Neural cell (in vitro differentiated cells): Measurements from ENCODE around the gene LEF1. TPM values are rescaled to one million over a fixed set of nuclear protein-coding genes. Genes with fewer than 3 reads are reported as not detected.

Experiments
- H2AFZ ChIP-seq: fragments of 200-600, 300-800 bp; sonication (generic), shearing (Covaris generic); 2 replicates; pipeline ENCODE4 v1.6.0; 2014; ENCODE audit warnings: low read depth, mild to moderate bottlenecking, antibody characterized with exemption, low read length, moderate library complexity
- H3F3A ChIP-seq: fragments of 200-600 bp; shearing (Covaris generic); 2 replicates; pipeline ENCODE4 v1.6.1; 2016; ENCODE audit warnings: mild to moderate bottlenecking, moderate library complexity, mixed read lengths, antibody characterized with exemption, low read length; ENCODE audit not compliant: insufficient read depth, poor library complexity, severe bottlenecking
- H3K27ac ChIP-seq: fragments of 200-600, 300-800 bp; sonication (generic), shearing (Covaris generic); 2 replicates; pipeline ENCODE4 v1.5.1; 2014; ENCODE audit warnings: mild to moderate bottlenecking, low read length, moderate library complexity
- H3K27me3 ChIP-seq: fragments of 300-800, 200-600 bp; sonication (generic), shearing (Covaris generic); 2 replicates; pipeline ENCODE4 v1.6.0; 2014; ENCODE audit warnings: mild to moderate bottlenecking, low read depth, low read length, moderate library complexity; ENCODE audit not compliant: insufficient read depth
- H3K36me3 ChIP-seq: fragments of 300-800, 200-600 bp; sonication (generic), shearing (Covaris generic); 2 replicates; pipeline ENCODE4 v1.5.1; 2014; ENCODE audit warnings: mild to moderate bottlenecking, antibody characterized with exemption, low read length, moderate library complexity; ENCODE audit not compliant: insufficient read depth
- H3K4me2 ChIP-seq: fragments of 300-800, 200-600 bp; sonication (generic), shearing (Covaris generic); 2 replicates; pipeline ENCODE4 v1.6.0; 2014; ENCODE audit warnings: mild to moderate bottlenecking, low read length
- H3K4me3 ChIP-seq: fragments of 300-800, 200-600 bp; sonication (generic), shearing (Covaris generic); 2 replicates; pipeline ENCODE4 v1.5.1; 2014; ENCODE audit warnings: mild to moderate bottlenecking, low read length, moderate library complexity
- H3K79me2 ChIP-seq: fragments of 200-600 bp; shearing (Covaris generic); replicated peaks from 2 replicates; pipeline ENCODE4 v1.6.0; 2014; ENCODE audit warnings: mild to moderate bottlenecking, low read length, moderate library complexity; ENCODE audit not compliant: insufficient read depth
- H3K9ac ChIP-seq: fragments of 300-800, 200-600 bp; sonication (generic), shearing (Covaris generic); 2 replicates; pipeline ENCODE4 v1.6.1; 2016; ENCODE audit warnings: mild to moderate bottlenecking, low read length, mixed read lengths
- H3K9me2 ChIP-seq: fragments of 200-600 bp; shearing (Covaris generic); 2 replicates; pipeline ENCODE4 v1.6.1; 2016; ENCODE audit warnings: mild to moderate bottlenecking, low read length, mixed read lengths; ENCODE audit not compliant: insufficient read depth
- H3K9me3 ChIP-seq: fragments of 200-600, 300-800 bp; sonication (generic), shearing (Covaris generic); 2 replicates; pipeline ENCODE4 v1.6.1; 2016; ENCODE audit warnings: mild to moderate bottlenecking, mixed run types, low read length, moderate library complexity, mixed read lengths
- H4K20me1 ChIP-seq: fragments of 200-600 bp; shearing (Covaris generic); 2 replicates; pipeline ENCODE4 v1.6.1; 2016; ENCODE audit warnings: mild to moderate bottlenecking, mixed run types; ENCODE audit not compliant: insufficient read depth
- EP300 ChIP-seq: fragments of 450-650 bp; conservative IDR thresholded peaks from 2 replicates; pipeline ENCODE4 v1.6.1; 2014; ENCODE audit warnings: antibody characterized with exemption, mild to moderate bottlenecking, moderate library complexity; ENCODE audit not compliant: poor library complexity, severe bottlenecking
- EZH2 ChIP-seq: fragments of 200-600, 300-800 bp; shearing (Covaris generic), sonication (generic); IDR thresholded peaks from 2 replicates; pipeline ENCODE4 v1.6.1; 2014; ENCODE audit warnings: antibody characterized with exemption, low read length, borderline replicate concordance, mild to moderate bottlenecking; ENCODE audit not compliant: insufficient read depth, poor library complexity, severe bottlenecking
- MXI1 ChIP-seq: fragments of 450-650 bp; conservative IDR thresholded peaks from 2 replicates; pipeline ENCODE4 v1.6.1; 2014; ENCODE audit warnings: antibody characterized with exemption, mild to moderate bottlenecking; ENCODE audit not compliant: poor library complexity, severe bottlenecking
- POLR2AphosphoS5 ChIP-seq: IDR thresholded peaks from 2 replicates; pipeline ENCODE4 v1.6.1; 2012
- RAD21 ChIP-seq: fragments of 450-650 bp; conservative IDR thresholded peaks from 2 replicates; pipeline ENCODE4 v1.6.1; 2014; ENCODE audit warnings: antibody characterized with exemption, mild to moderate bottlenecking, moderate library complexity
- REST ChIP-seq: IDR thresholded peaks from 2 replicates; pipeline ENCODE4 v1.6.1; 2012; ENCODE audit warnings: borderline replicate concordance
- SMC3 ChIP-seq: fragments of 450-650 bp; conservative IDR thresholded peaks from 2 replicates; pipeline ENCODE4 v1.6.1; 2014; ENCODE audit warnings: antibody characterized with exemption, mild to moderate bottlenecking, moderate library complexity; ENCODE audit not compliant: poor library complexity
- TAF1 ChIP-seq: IDR thresholded peaks from 2 replicates; pipeline ENCODE4 v1.6.1; 2012; ENCODE audit warnings: low read depth
- polyA plus RNA-seq: library from polyadenylated mRNA; depleted of rRNA; stranded (reverse); fragments of >200 nt; gene quantifications from 2 replicates; pipeline ENCODE4 v1.2.3, GENCODE V29; 2014
- TF ChIP-seq, protein P1 (sequence below): fragments of 450-650 bp; IDR thresholded peaks from 2 replicates; pipeline ENCODE4 v1.5.1; 2014; ENCODE audit warnings: antibody characterized with exemption, mild to moderate bottlenecking, moderate library complexity; ENCODE audit not compliant: poor library complexity, severe bottlenecking

LEF1 gene
- polyA plus RNA-seq, 1 donor from 2014 or later, result 0.78 TPM

GRCh38 chr4:108192056-108192455 lies 23.3 kb upstream of the LEF1 start:
- H3K79me2 ChIP-seq, result no peaks in the 10 kb centered on the region
- H3K27ac ChIP-seq, result no peak overlapping the region
- no peak overlapping the region for H2AFZ ChIP-seq
- H3K27me3 ChIP-seq, result no peaks in the 10 kb centered on the region
- no peak for TF ChIP-seq RAD21
- TF ChIP-seq MXI1, result no peak
- no peak for TF ChIP-seq EP300
- TF ChIP-seq SMC3, result no peak
- no peak for TF ChIP-seq EZH2
- no peak for TF ChIP-seq REST
- TF ChIP-seq POLR2AphosphoS5, result no peak
- TF ChIP-seq, protein P1, sequence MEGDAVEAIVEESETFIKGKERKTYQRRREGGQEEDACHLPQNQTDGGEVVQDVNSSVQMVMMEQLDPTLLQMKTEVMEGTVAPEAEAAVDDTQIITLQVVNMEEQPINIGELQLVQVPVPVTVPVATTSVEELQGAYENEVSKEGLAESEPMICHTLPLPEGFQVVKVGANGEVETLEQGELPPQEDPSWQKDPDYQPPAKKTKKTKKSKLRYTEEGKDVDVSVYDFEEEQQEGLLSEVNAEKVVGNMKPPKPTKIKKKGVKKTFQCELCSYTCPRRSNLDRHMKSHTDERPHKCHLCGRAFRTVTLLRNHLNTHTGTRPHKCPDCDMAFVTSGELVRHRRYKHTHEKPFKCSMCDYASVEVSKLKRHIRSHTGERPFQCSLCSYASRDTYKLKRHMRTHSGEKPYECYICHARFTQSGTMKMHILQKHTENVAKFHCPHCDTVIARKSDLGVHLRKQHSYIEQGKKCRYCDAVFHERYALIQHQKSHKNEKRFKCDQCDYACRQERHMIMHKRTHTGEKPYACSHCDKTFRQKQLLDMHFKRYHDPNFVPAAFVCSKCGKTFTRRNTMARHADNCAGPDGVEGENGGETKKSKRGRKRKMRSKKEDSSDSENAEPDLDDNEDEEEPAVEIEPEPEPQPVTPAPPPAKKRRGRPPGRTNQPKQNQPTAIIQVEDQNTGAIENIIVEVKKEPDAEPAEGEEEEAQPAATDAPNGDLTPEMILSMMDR, result no peak
- TF ChIP-seq TAF1, result no peak
- no peaks in the 10 kb centered on the region for H3K36me3 ChIP-seq
- no peak overlapping the region for H3K4me2 ChIP-seq
- H3K9me2 ChIP-seq, result no peaks in the 10 kb centered on the region
- no peak overlapping the region for H3K9ac ChIP-seq
- no peaks in the 10 kb centered on the region for H3F3A ChIP-seq
- no peak overlapping the region for H3K4me3 ChIP-seq
- no peaks in the 10 kb centered on the region for H4K20me1 ChIP-seq
- H3K9me3 ChIP-seq, result no peaks in the 10 kb centered on the region

- Histone ChIP-seq H3K27ac (no peak overlapping the region), H3K4me3 (no peak overlapping the region), H3K9me2 (no peaks in the 10 kb centered on the region), H3K36me3 (no peaks in the 10 kb centered on the region), H4K20me1 (no peaks in the 10 kb centered on the region), H3K79me2 (no peaks in the 10 kb centered on the region), H3K27me3 (no peaks in the 10 kb centered on the region), H3K9me3 (no peaks in the 10 kb centered on the region), H3K9ac (no peak overlapping the region), H3K4me2 (no peak overlapping the region), H3F3A (no peaks in the 10 kb centered on the region), H2AFZ (no peak overlapping the region)
- no peak for TF ChIP-seq POLR2AphosphoS5
- TF ChIP-seq, protein P1, result no peak
- TF ChIP-seq RAD21, result no peak
- no peak for TF ChIP-seq SMC3
- no peak for TF ChIP-seq REST
- no peak for TF ChIP-seq TAF1
- no peak for TF ChIP-seq EZH2
- no peak for TF ChIP-seq MXI1
- TF ChIP-seq EP300, result no peak
Observed at GRCh38 chr4:108191269-108191914, 22.7 kb upstream of the LEF1 start.
